ENCODE data around the gene EXOSC1. TPM values are rescaled to one million over a fixed set of nuclear protein-coding genes. Genes with fewer than 3 reads are reported as not detected.

EXOSC1 gene
- total and polyA plus RNA-seq, 2 of the 13 experiments (the other 11 are each of a cell fraction or from before 2014, with no cell fraction given) = 36.3 to 39.9 TPM

- TF ChIP-seq, protein P1, sequence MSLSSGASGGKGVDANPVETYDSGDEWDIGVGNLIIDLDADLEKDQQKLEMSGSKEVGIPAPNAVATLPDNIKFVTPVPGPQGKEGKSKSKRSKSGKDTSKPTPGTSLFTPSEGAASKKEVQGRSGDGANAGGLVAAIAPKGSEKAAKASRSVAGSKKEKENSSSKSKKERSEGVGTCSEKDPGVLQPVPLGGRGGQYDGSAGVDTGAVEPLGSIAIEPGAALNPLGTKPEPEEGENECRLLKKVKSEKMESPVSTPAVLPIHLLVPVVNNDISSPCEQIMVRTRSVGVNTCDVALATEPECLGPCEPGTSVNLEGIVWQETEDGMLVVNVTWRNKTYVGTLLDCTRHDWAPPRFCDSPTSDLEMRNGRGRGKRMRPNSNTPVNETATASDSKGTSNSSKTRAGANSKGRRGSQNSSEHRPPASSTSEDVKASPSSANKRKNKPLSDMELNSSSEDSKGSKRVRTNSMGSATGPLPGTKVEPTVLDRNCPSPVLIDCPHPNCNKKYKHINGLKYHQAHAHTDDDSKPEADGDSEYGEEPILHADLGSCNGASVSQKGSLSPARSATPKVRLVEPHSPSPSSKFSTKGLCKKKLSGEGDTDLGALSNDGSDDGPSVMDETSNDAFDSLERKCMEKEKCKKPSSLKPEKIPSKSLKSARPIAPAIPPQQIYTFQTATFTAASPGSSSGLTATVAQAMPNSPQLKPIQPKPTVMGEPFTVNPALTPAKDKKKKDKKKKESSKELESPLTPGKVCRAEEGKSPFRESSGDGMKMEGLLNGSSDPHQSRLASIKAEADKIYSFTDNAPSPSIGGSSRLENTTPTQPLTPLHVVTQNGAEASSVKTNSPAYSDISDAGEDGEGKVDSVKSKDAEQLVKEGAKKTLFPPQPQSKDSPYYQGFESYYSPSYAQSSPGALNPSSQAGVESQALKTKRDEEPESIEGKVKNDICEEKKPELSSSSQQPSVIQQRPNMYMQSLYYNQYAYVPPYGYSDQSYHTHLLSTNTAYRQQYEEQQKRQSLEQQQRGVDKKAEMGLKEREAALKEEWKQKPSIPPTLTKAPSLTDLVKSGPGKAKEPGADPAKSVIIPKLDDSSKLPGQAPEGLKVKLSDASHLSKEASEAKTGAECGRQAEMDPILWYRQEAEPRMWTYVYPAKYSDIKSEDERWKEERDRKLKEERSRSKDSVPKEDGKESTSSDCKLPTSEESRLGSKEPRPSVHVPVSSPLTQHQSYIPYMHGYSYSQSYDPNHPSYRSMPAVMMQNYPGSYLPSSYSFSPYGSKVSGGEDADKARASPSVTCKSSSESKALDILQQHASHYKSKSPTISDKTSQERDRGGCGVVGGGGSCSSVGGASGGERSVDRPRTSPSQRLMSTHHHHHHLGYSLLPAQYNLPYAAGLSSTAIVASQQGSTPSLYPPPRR (CRISPR knock-in tag; IDR thresholded peaks at IDR 0.05; ENCODE audit: borderline replicate concordance) = no peak
- TF ChIP-seq HNRNPUL1 (IDR thresholded peaks at IDR 0.05; ENCODE audit: low read depth, low read length) = no peak
- TF ChIP-seq HIVEP1 (CRISPR knock-in tag; IDR thresholded peaks at IDR 0.05) = no peak
- TF ChIP-seq ZNF230 (CRISPR knock-in tag; IDR thresholded peaks at IDR 0.05) = no peak; the same call in 1 of the 2 replicates
- TF ChIP-seq PAX8 (CRISPR knock-in tag; IDR thresholded peaks at IDR 0.05; ENCODE audit: borderline replicate concordance) = 0 out of 2 replicates have a peak, but pooled peaks have one; percentile 28
- no peak for TF ChIP-seq ZNF468 (CRISPR knock-in tag; IDR thresholded peaks at IDR 0.05)
- 0 out of 2 replicates have a peak, but pooled peaks have one; percentile 35 for TF ChIP-seq ZNF598 (CRISPR knock-in tag; IDR thresholded peaks at IDR 0.05; ENCODE audit: borderline replicate concordance)
- TF ChIP-seq MAFG (CRISPR knock-in tag; IDR thresholded peaks at IDR 0.05) = no peak
- TF ChIP-seq KAT2B (IDR thresholded peaks at IDR 0.05; ENCODE audit: borderline replicate concordance, low read depth, low read length) = no peak
- no peak; the same call in 1 of the 2 replicates for TF ChIP-seq MAZ (IDR thresholded peaks at IDR 0.05; ENCODE audit: borderline replicate concordance, low read depth, low read length)
- TF ChIP-seq MAZ (CRISPR knock-in tag; IDR thresholded peaks at IDR 0.05; ENCODE audit: low read depth) = peak; percentile 90
- TF ChIP-seq SIX1 (CRISPR knock-in tag; IDR thresholded peaks at IDR 0.05; ENCODE audit: borderline replicate concordance) = no peak
- TF ChIP-seq MIER3 (CRISPR knock-in tag; IDR thresholded peaks at IDR 0.05; ENCODE audit: borderline replicate concordance) = no peak; the same call in 1 of the 2 replicates
- no peak for TF ChIP-seq ZNF782 (CRISPR knock-in tag; IDR thresholded peaks at IDR 0.05; ENCODE audit: borderline replicate concordance)
- TF ChIP-seq KDM2A (CRISPR knock-in tag; IDR thresholded peaks at IDR 0.05; ENCODE audit: borderline replicate concordance, low read depth) = peak; percentile 83
- peak; percentile 57 for TF ChIP-seq SP4 (CRISPR knock-in tag; IDR thresholded peaks at IDR 0.05)
- TF ChIP-seq, protein P2, sequence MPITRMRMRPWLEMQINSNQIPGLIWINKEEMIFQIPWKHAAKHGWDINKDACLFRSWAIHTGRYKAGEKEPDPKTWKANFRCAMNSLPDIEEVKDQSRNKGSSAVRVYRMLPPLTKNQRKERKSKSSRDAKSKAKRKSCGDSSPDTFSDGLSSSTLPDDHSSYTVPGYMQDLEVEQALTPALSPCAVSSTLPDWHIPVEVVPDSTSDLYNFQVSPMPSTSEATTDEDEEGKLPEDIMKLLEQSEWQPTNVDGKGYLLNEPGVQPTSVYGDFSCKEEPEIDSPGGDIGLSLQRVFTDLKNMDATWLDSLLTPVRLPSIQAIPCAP (CRISPR knock-in tag; IDR thresholded peaks at IDR 0.05; ENCODE audit: low read depth) = no peak
- 0 out of 2 replicates have a peak, but pooled peaks have one; percentile 33 for TF ChIP-seq MED13 (CRISPR knock-in tag; IDR thresholded peaks at IDR 0.05)
- no peak for TF ChIP-seq SOX13 (IDR thresholded peaks at IDR 0.05)
- no peak for TF ChIP-seq SOX13 (CRISPR knock-in tag; conservative IDR thresholded peaks at IDR 0.05 in 1 of 2, IDR thresholded peaks at IDR 0.05 in 1 of 2)
- TF ChIP-seq TEAD2 (CRISPR knock-in tag; IDR thresholded peaks at IDR 0.05) = no peak
- 0 out of 2 replicates have a peak, but pooled peaks have one; percentile 50 for TF ChIP-seq ZNF264 (CRISPR knock-in tag; IDR thresholded peaks at IDR 0.05)
- no peak for TF ChIP-seq ZFYVE20 (CRISPR knock-in tag; IDR thresholded peaks at IDR 0.05; ENCODE audit: borderline replicate concordance, low read depth)
- TF ChIP-seq NFATC3 (CRISPR knock-in tag; IDR thresholded peaks at IDR 0.05) = no peak
Measured at GRCh38 chr10:97445722-97446639, at the start of gene EXOSC1, which contains the start of gene ZDHHC16 (continued).

Measured in HepG2 (cell line).